ENCODE measurements around the gene RASGRP4.
"Not testable (repeated sequence)": the region's sequence is repeated elsewhere in the genome, so short reads cannot be mapped to it uniquely, and the experiment has no call there.

Gene RASGRP4

DNA sequence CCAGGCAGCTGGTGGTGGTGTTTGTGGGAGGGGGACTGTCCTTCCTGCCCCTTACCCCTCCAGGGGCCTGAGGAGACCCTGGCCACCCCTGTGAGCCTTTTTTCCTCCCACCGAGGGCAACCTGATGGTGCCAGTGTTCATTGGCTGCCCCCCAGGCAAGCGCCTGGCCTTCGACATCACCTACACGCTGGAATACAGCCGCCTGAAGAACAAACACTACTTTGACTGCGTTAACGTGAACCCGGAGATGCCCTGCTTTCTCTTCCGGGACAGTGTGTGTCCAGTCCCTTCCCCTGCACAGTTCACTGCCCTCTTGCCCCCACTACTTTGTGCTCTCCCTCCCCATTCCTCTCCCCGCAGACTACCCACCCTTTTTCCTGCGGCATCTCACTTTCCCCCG, 59.0 kb downstream of the RASGRP4 start:
- DNase-seq: no peak

DNA sequence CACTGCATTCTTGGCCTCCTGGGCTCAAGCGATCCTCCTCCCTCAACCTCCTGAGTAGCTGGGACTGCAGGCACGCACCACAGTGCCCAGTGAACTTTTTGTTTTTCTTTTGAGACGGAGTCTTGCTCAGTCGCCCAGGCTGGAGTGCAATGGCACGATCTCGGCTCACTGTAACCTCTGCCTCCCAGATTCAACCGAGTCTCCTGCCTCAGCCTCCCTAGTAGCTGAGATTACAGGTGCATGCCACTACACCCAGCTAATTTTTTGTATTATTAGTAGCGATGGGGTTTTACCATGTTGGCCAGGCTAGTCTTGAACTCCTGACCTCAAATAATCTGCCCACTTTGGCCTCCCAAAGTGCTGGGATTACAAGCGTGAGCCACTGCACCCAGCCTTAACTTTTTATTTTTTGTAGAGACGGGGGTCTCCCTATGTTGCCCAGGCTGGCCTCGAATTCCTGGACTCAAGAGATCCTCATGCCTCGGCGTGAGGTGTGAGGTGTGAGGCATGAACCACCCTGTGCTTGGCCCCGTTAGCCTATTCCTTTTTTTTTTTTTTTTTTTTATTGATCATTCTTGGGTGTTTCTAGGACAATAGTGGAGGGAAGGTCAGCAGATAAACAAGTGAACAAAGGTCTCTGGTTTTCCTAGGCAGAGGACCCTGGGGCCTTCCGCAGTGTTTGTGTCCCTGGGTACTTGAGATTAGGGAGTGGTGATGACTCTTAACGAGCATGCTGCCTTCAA, 62.9 kb downstream of the RASGRP4 start:
- DNase-seq: not testable (repeated sequence)

GRCh38 chr19:38362076-38362945, 63.7 kb downstream of the RASGRP4 start:
- peak; percentile 82 for DNase-seq

- DNase-seq: peak; percentile 73
Measured at GRCh38 chr19:38361633-38362075, 64.4 kb downstream of the RASGRP4 start.

GRCh38 chr19:38360839-38361631, 65.0 kb downstream of the RASGRP4 start:
- no peak for DNase-seq

DNA sequence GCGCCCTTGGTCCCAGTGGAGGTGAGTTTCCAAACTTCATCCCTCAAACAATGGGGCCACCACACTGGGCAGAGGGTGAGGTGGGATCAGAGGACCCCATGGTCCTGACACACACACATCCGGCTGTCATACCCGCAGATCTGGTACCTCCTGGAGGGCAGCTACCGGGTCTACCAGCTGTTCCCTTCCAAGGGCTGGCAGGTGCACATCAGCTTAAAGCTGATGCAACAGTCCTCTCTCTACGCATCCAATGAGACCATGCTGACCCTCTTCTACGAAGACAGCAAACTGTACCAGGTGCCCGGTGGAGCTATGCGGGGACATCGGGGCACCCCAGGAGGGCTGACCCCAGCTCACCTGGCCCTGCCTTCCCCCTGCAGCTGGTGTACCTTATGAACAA, 65.7 kb downstream of the RASGRP4 start:
- DNase-seq: no peak

DNA sequence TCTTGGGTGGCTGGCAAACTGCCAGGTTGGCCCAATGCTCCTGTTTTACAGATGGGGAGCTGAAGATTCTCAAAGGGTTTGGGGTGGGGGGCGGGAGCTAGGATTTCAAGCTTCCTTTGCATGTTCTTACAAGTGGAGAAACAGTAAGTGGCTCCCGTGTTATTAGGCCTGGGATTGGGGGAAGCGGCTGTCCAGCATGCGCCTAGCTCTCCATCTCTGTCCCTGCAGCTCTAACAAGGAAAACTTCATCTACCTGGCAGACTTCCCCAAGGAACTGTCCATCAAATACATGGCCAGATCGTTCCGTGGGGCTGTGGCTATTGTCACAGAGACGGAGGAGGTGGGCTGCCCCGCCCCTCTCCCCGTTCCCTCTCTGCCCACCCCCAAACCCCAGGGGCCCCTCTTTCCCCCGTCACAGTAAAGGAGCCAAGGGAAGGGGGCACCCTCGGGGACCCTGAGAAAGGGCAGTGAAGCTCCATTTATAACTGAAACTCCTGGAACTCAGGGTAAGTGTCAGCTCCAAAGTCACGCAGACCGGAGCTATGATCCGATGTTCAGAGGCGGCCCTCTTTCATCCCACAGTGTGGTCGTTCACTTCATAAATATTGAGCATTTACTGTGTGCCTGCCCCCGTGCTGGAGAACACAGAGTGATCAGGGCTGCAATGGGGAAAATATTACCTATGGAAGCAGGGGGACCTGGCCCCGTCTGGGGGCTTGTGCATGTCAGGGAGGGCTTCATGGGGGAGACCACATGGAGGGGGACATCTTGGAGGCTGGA, 66.6 kb downstream of the RASGRP4 start:
- no peak for DNase-seq

Measured in activated naive CD4-positive, alpha-beta T cell treated with Interleukin-2 at 50 U/mL for 16 hours (primary cell).